HG02798 (cell line): Measurements from ENCODE around the gene CLCA1.

Experiments used
- ATAC-seq: cut with Tn5 transposase; IDR thresholded peaks from one replicate; pipeline ENCODE4 v1.9.1; 2021; ENCODE audit warnings: mild to moderate bottlenecking; ENCODE audit not compliant: unreplicated experiment, poor library complexity

The CLCA1 gene

DNA sequence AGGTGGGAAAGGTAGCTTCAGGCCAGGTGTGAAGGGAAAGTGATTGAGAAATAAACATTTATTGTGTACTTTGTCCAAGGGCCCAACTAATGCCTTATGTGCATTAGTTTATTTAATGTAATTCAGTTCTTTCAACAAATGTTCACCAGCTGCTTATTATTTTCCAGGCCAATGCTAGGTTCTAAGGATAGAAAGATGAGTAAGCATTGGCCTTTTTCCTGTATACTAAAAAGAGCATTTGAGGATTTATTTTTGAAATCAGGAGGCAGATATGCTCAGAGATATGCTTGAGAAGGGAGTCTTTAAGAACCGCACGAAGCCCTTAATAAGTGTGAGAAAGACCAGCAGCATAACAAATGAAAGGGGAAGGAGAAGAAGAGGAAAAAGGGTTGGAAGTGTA lies 32.0 kb downstream of the CLCA1 start:
- no peak for ATAC-seq

DNA sequence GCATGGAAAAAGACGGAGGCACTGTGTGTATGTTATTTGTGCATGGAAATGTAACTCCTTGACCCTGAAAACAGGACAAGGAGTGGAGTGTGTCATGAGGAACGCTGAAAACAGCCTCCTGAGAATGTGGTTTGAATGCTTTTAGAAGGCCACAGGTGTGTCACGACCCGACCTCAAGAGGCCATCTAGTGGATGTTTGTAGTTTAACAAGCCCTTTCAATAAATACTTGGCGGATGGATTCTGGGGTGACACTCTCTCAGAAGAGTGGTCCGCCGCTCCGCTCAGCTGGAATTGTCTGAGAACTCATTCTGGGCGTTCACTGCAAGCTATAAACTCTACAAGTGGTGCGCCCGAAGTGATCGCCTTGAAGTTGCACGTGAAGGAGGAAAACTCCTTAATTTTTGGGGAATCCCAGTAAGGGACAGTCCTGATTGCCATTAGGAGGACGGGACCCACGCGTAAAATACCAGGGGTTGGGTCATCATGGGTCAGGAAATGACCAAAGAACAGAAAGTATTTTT lies 33.5 kb downstream of the CLCA1 start:
- ATAC-seq: peak; percentile 82

- peak; percentile 6 for ATAC-seq
These were observed 34.1 kb downstream of the CLCA1 start for GRCh38 chr1:86502721-86503405.

DNA sequence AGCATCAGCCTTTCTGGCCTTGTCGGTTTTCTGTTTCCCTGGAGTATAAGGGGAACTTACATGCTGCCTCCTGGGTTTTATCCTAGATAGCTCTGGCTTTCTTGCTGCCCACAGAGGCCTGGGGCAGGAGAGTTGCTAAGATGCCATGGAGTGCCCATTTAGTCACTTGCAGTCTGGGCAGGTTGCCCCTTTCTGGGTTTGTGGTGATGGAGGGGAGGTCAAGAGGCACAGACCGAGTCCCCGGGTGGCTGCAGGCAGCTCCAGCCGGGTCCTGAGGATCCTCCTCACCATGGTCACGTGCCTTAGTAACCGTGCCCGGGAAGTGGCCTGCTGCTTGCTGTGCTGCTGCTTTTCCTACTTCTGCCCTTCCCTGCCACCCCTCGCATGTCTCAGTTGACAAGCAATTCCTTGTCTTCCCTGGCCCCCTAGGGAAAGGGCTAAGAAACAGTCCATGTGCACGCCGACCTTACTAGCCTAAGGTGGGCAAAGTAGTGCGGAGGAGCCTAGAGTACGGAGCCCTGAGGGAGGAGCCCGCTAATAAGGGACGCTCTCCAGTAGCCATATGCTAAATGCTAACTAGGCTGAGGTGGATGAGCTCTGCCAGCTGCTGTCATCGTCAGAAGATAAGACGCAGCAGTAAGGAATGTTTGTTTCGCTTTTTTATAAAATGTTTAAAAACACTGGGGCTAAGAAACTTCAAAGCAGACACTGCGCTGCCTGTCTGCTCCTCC lies 34.8 kb downstream of the CLCA1 start:
- no peak for ATAC-seq

DNA sequence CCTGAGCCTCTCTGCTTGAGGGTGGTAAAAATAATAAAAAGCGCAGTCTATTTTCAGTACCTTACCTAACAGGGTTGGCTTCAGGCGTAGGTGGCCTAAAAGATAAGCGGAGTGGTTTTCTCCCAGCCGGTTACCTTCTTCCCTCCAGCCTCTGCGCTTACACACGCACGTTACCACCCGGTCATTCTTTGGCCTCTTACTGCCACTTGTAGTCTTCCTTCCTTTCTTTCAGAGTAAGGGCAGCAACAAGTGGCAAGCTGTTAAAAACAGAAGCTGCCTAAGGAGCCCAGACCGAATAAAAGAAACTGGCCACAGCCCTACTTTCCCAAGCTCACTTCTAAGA lies 35.4 kb downstream of the CLCA1 start:
- ATAC-seq: no peak

DNA sequence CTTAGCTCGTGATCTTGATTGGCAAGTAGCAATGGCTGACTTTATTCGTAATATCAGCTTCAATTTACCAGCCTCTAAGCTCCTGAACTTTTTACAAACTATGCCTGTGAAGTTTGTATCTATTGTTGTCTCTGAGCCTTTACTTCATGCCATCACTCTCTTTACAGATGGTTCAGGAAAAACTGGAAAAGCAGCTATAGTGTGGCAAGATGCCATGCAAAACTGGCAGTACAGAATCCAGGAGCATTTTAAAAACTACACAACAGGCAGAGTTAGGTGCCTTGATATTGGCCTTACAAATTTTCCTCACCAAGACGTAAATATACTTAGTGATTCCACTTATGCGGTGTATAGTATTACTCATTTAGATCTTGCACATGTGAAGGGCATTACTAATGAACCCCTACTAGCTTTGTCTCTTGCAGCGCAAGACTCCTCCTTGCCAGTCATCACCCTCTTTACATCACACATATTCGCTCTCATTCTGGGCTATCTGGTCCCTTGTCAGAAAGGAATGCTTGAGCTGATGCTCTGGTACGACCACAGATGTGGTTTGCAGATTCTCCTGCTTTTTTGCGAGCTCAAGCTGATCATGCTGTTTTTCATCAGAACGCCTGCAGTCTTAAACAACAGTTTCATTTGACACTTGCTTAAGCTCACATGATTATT lies 36.3 kb downstream of the CLCA1 start:
- no peak for ATAC-seq

DNA sequence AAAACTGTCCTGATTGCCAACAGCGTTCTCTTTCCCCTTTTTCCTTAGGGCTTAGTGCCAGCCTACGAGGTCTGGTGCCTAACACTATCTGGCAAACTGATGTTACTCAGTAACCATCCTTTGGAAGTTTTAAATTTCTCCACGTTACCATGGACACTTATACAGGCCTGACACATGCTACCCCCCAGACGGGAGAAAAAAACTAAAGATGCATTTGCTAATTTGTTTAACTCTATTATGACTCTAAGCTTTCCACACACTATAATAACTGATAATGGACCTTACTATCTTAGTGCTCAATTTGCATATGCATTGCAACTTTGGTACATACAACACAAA lies 36.8 kb downstream of the CLCA1 start:
- no peak for ATAC-seq

GRCh38 chr1:86507935-86508582 lies 39.3 kb downstream of the CLCA1 start:
- no peak for ATAC-seq

GRCh38 chr1:86508583-86508969 lies 39.8 kb downstream of the CLCA1 start:
- ATAC-seq: no peak

GRCh38 chr1:86515597-86515996 lies 46.9 kb downstream of the CLCA1 start:
- ATAC-seq: no peak

DNA sequence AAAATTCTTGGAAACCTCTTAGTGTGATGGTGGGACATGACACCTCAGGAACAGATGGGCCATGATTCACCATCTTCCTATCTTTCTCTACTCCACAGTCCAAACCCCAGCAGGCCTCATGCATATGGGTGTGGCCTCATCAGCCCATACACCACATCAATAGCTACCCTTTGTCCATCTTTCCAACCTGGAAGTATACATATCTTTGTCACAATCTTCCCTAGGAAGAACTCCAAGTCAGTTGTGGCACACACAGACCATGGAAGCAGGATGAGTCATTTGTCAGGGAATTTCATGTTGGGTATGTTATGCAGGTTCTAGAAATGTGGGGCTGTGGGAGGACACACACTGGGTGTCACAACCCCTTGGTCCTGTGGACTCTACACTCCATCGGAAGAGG lies 47.6 kb downstream of the CLCA1 start:
- ATAC-seq: no peak

- no peak for ATAC-seq
These were observed 48.6 kb downstream of the CLCA1 start for GRCh38 chr1:86517336-86517735.

- no peak for ATAC-seq
These were observed 52.2 kb downstream of the CLCA1 start for GRCh38 chr1:86520789-86521521.

DNA sequence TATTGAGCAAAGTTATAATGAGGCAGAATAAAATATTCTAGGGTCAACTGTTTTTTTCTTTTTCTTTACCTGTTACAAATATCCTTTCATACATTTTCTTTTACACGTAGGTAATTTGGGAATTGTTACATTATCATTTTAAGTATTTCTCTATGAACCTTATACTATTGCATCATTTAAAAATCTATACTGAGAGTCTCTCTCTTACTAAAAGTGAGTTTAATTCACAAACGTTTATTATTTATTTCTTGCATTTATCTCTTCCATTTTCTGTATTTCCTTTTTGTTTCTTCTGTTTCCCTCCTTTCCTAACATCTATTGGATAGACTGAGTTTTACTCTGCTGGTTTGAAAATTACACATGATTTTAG lies 52.8 kb downstream of the CLCA1 start:
- no peak for ATAC-seq

- ATAC-seq: no peak
These were observed 53.5 kb downstream of the CLCA1 start for GRCh38 chr1:86522240-86522639.

DNA sequence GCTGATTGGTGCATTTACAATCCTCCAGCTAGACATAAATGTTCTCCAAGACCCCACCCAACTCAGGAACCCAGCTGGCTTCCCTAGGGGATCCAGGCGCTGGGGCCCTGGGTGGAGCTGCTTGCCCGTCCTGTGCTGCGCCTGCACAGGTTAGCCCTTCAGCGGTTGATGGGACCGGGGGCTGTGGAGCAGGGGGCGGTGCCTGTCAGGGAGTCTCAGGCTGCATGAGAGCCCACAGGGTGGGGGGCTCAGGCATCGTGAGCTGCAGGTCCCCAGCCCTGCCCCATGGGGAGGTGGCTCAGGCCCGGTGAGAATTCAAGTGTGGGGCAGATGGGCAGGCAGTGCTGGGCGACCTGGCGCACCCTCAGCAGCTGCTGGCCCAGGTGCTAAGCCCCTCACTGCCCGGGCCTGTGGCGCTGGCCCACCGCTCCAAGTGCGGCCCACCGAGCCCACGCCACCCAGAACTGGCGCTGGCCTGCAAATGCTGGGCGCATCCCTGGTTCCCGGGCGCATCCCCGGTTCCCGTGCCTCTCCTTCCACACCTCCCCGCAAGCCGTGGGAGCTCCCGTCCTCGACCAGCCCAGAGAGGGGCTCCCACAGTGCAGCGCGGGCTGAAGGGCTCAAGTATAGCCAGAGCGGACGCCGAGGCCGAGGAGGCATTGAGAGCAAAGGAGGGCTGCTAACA lies 55.1 kb downstream of the CLCA1 start:
- no peak for ATAC-seq

- ATAC-seq: no peak
These were observed 58.6 kb downstream of the CLCA1 start for GRCh38 chr1:86527306-86527705.

DNA sequence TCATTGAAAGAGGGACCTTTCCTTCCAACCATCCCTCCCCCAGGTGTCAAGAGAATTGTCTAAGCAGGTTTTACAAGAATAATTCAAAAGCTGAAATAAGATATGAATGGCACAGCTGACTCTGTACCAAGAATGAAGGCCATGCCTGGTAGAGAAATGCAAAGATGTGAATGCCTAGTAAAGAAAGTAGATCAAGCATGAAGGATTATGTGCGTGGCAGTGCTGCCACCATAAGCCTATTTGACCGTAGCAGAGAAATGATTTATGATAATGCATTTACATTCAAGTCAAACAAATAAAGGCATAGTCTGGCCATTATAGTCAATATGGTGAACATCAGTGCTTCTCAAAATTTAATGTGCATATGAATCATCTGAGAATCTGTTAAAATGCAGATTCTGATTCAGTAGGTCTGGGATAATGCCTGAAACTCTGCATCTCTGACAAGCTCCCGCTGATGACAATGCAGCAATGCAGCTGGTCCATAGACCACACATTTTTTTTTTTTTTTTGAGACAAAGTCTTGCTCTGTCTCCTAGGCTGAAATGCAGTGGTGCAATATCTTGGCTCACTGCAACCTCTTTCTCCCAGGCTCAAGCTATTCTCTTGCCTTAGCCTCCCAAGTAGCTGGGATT lies 61.6 kb downstream of the CLCA1 start:
- no peak for ATAC-seq

GRCh38 chr1:86537928-86538695 lies 69.4 kb downstream of the CLCA1 start:
- no peak for ATAC-seq
